ENCODE data around the gene NPBWR2. TPM values are rescaled to one million over a fixed set of nuclear protein-coding genes. Genes with fewer than 3 reads are reported as not detected.

Gene NPBWR2
- total and polyA plus RNA-seq, 2 donors (not counting 1 experiment from before 2014, with no cell fraction given) = not detected

- Histone ChIP-seq H3K4me2 (ENCODE audit: extremely low read depth, insufficient read depth, low read length) (no peak overlapping the region), H3K9ac (ENCODE audit: insufficient read depth, low read length) (no peak overlapping the region), H3K36me3 (ENCODE audit: control insufficient read depth, insufficient read depth, low read length) (no peaks in the 10 kb centered on the region), H3K4me3 (replicated peaks in 1 of 4; ENCODE audit: control extremely low read depth in 1 of 4, insufficient read depth in 1 of 4, low read depth in 3 of 4, low read length in 4 of 4) (no peak overlapping the region), H3K4me1 (ENCODE audit: control insufficient read depth, extremely low read depth, insufficient read depth, low read length) (peaks cover 5% of the 10 kb centered on the region), H3K27ac (ENCODE audit: insufficient read depth, low read length) (no peak overlapping the region), H2AFZ (ENCODE audit: low read length) (no peak overlapping the region), H3K27me3 (ENCODE audit: control insufficient read depth, insufficient read depth, low read length) (peaks cover 24% of the 10 kb centered on the region), H4K20me1 (ENCODE audit: control insufficient read depth, extremely low read depth, insufficient read depth, low read length) (no peaks in the 10 kb centered on the region), H3K79me2 (ENCODE audit: control insufficient read depth, insufficient read depth, low read length) (no peaks in the 10 kb centered on the region), H3K9me3 (ENCODE audit: control insufficient read depth, insufficient read depth, low read depth, low read length) (no peaks in the 10 kb centered on the region)
- TF ChIP-seq EZH2 (IDR thresholded peaks at IDR 0.05; ENCODE audit: low read length, missing control alignments) (no peak), CTCF (conservative IDR thresholded peaks at IDR 0.05 in 1 of 2, IDR thresholded peaks at IDR 0.05 in 1 of 2; ENCODE audit: low read depth in 1 of 2, low read length in 2 of 2) (no peak)
- DNase-seq (ENCODE audit: low read depth in 2 of 2) = no peak
These were observed 20.6 kb downstream of the NPBWR2 start for GRCh38 chr20:64086801-64087200.

GRCh38 chr20:64084685-64085152 is 22.6 kb downstream of the NPBWR2 start:
- no peaks in the 10 kb centered on the region for H3K36me3 ChIP-seq (ENCODE audit: control insufficient read depth, insufficient read depth, low read length)
- no peak for TF ChIP-seq CTCF (conservative IDR thresholded peaks at IDR 0.05 in 1 of 2, IDR thresholded peaks at IDR 0.05 in 1 of 2; ENCODE audit: low read depth in 1 of 2, low read length in 2 of 2)
- TF ChIP-seq EZH2 (IDR thresholded peaks at IDR 0.05; ENCODE audit: low read length, missing control alignments) = peak; percentile 86
- no peak overlapping the region for H3K4me3 ChIP-seq (replicated peaks in 1 of 4; ENCODE audit: control extremely low read depth in 1 of 4, insufficient read depth in 1 of 4, low read depth in 3 of 4, low read length in 4 of 4)
- DNase-seq (ENCODE audit: low read depth in 2 of 2) = no peak
- H3K4me2 ChIP-seq (ENCODE audit: extremely low read depth, insufficient read depth, low read length) = no peak overlapping the region
- peaks cover 24% of the 10 kb centered on the region for H3K27me3 ChIP-seq (ENCODE audit: control insufficient read depth, insufficient read depth, low read length)
- H3K9ac ChIP-seq (ENCODE audit: insufficient read depth, low read length) = no peak overlapping the region
- no peaks in the 10 kb centered on the region for H3K79me2 ChIP-seq (ENCODE audit: control insufficient read depth, insufficient read depth, low read length)
- no peaks in the 10 kb centered on the region for H3K9me3 ChIP-seq (ENCODE audit: control insufficient read depth, insufficient read depth, low read depth, low read length)
- no peak overlapping the region for H3K27ac ChIP-seq (ENCODE audit: insufficient read depth, low read length)
- H4K20me1 ChIP-seq (ENCODE audit: control insufficient read depth, extremely low read depth, insufficient read depth, low read length) = no peaks in the 10 kb centered on the region
- peaks cover 5% of the 10 kb centered on the region for H3K4me1 ChIP-seq (ENCODE audit: control insufficient read depth, extremely low read depth, insufficient read depth, low read length)
- no peak overlapping the region for H2AFZ ChIP-seq (ENCODE audit: low read length)

DNA sequence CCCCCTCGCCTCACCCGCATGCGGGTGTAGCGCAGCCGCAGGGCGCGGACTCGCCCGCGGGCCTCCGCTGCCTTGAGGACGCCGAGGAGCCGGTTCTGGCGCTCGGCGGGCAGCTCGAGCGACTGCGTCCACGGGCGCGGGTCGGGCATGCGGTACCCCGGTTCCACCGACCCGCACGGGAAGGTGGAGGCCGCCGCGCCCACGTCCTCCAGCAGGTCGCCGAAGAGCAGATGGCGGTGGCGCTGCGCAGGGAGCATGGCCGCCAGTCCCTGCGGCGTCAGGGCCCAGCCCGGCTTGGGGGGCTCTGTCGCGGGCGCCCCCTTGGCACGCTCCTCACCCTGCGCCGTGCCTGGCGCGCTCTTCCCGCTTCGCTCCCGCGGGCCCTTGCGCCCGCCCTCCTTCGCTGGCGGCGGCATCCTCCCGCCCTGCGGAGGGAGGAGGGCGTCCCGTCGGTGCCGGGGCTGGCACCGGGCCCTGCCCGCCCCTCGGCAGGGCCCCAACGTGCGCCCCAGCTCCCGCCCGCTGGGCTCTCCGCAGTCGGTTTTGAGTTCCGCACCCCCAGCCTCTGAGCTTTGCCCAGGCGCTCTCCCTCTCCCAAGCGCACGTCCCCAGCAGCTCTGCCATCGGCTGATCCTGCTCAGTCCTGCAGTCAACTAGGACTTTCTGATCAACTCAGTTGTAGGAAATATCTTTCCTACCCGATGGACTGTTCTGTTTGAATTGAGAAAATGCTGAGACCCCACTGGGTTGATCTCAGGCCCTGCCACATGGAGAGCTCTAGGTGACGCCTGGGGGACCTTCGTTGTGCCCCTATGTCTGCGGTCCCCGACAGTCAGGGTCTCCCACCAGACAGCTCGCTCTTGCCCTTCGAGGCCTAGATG is 23.3 kb downstream of the NPBWR2 start, which contains the start of gene LKAAEAR1:
TSS of gene LKAAEAR1 (minus strand) at position 595 of the 881 bp plus-strand sequence. CDS start at position 416, 179 bp downstream.
- TF ChIP-seq CTCF (conservative IDR thresholded peaks at IDR 0.05 in 1 of 2, IDR thresholded peaks at IDR 0.05 in 1 of 2; ENCODE audit: low read depth in 1 of 2, low read length in 2 of 2) (no peak), EZH2 (IDR thresholded peaks at IDR 0.05; ENCODE audit: low read length, missing control alignments) (peak; percentile 97)
- no peaks in the 10 kb centered on the region for H3K9me3 ChIP-seq (ENCODE audit: control insufficient read depth, insufficient read depth, low read depth, low read length)
- no peak within 1 kb of the TSS for H3K27ac ChIP-seq (ENCODE audit: insufficient read depth, low read length)
- no peaks in the 10 kb centered on the region for H4K20me1 ChIP-seq (ENCODE audit: control insufficient read depth, extremely low read depth, insufficient read depth, low read length)
- H3K4me3 ChIP-seq (replicated peaks in 1 of 4; ENCODE audit: control extremely low read depth in 1 of 4, insufficient read depth in 1 of 4, low read depth in 3 of 4, low read length in 4 of 4) = peak within 1 kb of the TSS in 1 of 4 experiments; percentile 50
- H3K27me3 ChIP-seq (ENCODE audit: control insufficient read depth, insufficient read depth, low read length) = peaks cover 24% of the 10 kb centered on the region
- H2AFZ ChIP-seq (ENCODE audit: low read length) = no peak within 1 kb of the TSS
- peak within 1 kb of the TSS; percentile 70 for H3K4me2 ChIP-seq (ENCODE audit: extremely low read depth, insufficient read depth, low read length)
- no peak within 1 kb of the TSS for H3K9ac ChIP-seq (ENCODE audit: insufficient read depth, low read length)
- H3K4me1 ChIP-seq (ENCODE audit: control insufficient read depth, extremely low read depth, insufficient read depth, low read length) = peaks cover 5% of the 10 kb centered on the region
- no peaks in the 10 kb centered on the region for H3K36me3 ChIP-seq (ENCODE audit: control insufficient read depth, insufficient read depth, low read length)
- no peaks in the 10 kb centered on the region for H3K79me2 ChIP-seq (ENCODE audit: control insufficient read depth, insufficient read depth, low read length)
- DNase-seq (ENCODE audit: low read depth in 2 of 2) = peak in 1 of 2 donors; percentile 12
